GM23248 (cell line): ENCODE data around the gene CORO2A. TPM values are rescaled to one million over a fixed set of nuclear protein-coding genes. Genes with fewer than 3 reads are reported as not detected.

Experiments
- DNase-seq: peaks from one replicate; pipeline ENCODE4 v3.0.0-alpha.2; 2015
- H2AFZ ChIP-seq: fragments of 200-600 bp; sonication (generic); 2 replicates; pipeline ENCODE4 v1.6.1; 2016; ENCODE audit warnings: antibody characterized with exemption
- H3F3A ChIP-seq: fragments of 200-600 bp; sonication (generic); 2 replicates; pipeline ENCODE4 v1.6.1; 2016; ENCODE audit warnings: mild to moderate bottlenecking, antibody characterized with exemption, mixed run types; ENCODE audit not compliant: insufficient read depth
- H3K27ac ChIP-seq: fragments of 200-600 bp; sonication (generic); 2 replicates; pipeline ENCODE4 v1.5.1; 2016; ENCODE audit warnings: mild to moderate bottlenecking
- H3K27me3 ChIP-seq: fragments of 200-600 bp; sonication (generic); replicated peaks from 2 replicates; pipeline ENCODE4 v1.6.1; 2016; ENCODE audit warnings: mild to moderate bottlenecking; ENCODE audit not compliant: insufficient read depth
- H3K36me3 ChIP-seq: fragments of 200-600 bp; sonication (generic); 2 replicates; pipeline ENCODE4 v1.6.1; 2016; ENCODE audit warnings: low read depth, mild to moderate bottlenecking
- H3K4me1 ChIP-seq: fragments of 200-600 bp; sonication (generic); 2 replicates; pipeline ENCODE4 v1.6.1; 2016; ENCODE audit warnings: mild to moderate bottlenecking; ENCODE audit not compliant: insufficient read depth
- H3K4me2 ChIP-seq: fragments of 200-600 bp; sonication (generic); one replicate; pipeline ENCODE4 v1.6.1; 2016; ENCODE audit warnings: mild to moderate bottlenecking; ENCODE audit not compliant: unreplicated experiment
- H3K4me3 ChIP-seq: fragments of 200-600 bp; sonication (generic); 2 replicates; pipeline ENCODE4 v1.5.1; 2016; ENCODE audit warnings: mild to moderate bottlenecking
- H3K79me2 ChIP-seq: fragments of 200-600 bp; sonication (generic); 2 replicates; pipeline ENCODE4 v1.6.1; 2016; ENCODE audit warnings: mild to moderate bottlenecking; ENCODE audit not compliant: insufficient read depth
- H3K9ac ChIP-seq: fragments of 200-600 bp; sonication (generic); 2 replicates; pipeline ENCODE4 v1.6.1; 2016; ENCODE audit warnings: mild to moderate bottlenecking
- H3K9me2 ChIP-seq: fragments of 200-600 bp; sonication (generic); 2 replicates; pipeline ENCODE4 v1.6.1; 2016; ENCODE audit warnings: mixed run types, mild to moderate bottlenecking, moderate library complexity; ENCODE audit not compliant: insufficient read depth
- H3K9me3 ChIP-seq: fragments of 200-600 bp; sonication (generic); one replicate; pipeline ENCODE4 v1.6.1; 2017; ENCODE audit warnings: low read depth
- H4K20me1 ChIP-seq: fragments of 200-600 bp; sonication (generic); 2 replicates; pipeline ENCODE4 v1.6.0; 2016; ENCODE audit not compliant: insufficient read depth
- EZH2 ChIP-seq: fragments of 200-600 bp; sonication (generic); IDR thresholded peaks from 2 replicates; pipeline ENCODE4 v1.6.1; 2018; ENCODE audit warnings: antibody characterized with exemption, mild to moderate bottlenecking; ENCODE audit not compliant: insufficient read depth, poor library complexity, severe bottlenecking
- EZH2phosphoT487 ChIP-seq: fragments of 200-600 bp; sonication (generic); IDR thresholded peaks from 2 replicates; pipeline ENCODE4 v1.6.1; 2018; ENCODE audit warnings: antibody characterized with exemption, moderate library complexity, mild to moderate bottlenecking, low read depth; ENCODE audit not compliant: insufficient read depth
- WGBS, 2 experiments: methylation state at CpG; one replicate each; pipeline ENCODE4 v1.1.6; 2015 to 2017; ENCODE audit warnings: low lambda C conversion rate in 2 of 2, low coverage in 1 of 2; ENCODE audit errors: missing lambda C conversion rate in 2 of 2; 5-methylcytosine and 5-hydroxymethylcytosine counted together
- in situ Hi-C: fragments of 300-500 bp; cut with MboI; formaldehyde crosslinking; loops from 2 replicates; pipeline ENCODE4 v1.15.0; 2020
- polyA plus RNA-seq: library from polyadenylated mRNA; unstranded; fragments of >200 nt; fragmentation: Nextera tagmentation; extraction: Ambion mirVana; gene quantifications from 2 replicates; pipeline ENCODE4 v1.2.1, GENCODE V29; 2016
- total RNA-seq: library from RNA; depleted of rRNA; stranded (reverse); fragments of >200 nt; shearing (Covaris generic); gene quantifications from 2 replicates; pipeline ENCODE4 v1.2.3, GENCODE V29; 2014

Gene CORO2A
- total and polyA plus RNA-seq, 2 experiments from 2014 or later: 0.86 to 1.3 TPM

- peaks cover 18% of the 10 kb centered on the region for H3K4me1 ChIP-seq
- 55 to 56% methylated on average over 6 of the region's 6 CpGs for WGBS, 2 experiments
- H4K20me1 ChIP-seq: no peaks in the 10 kb centered on the region
- H3K4me3 ChIP-seq: no peak overlapping the region
- in situ Hi-C loops: no loop called here
- no peaks in the 10 kb centered on the region for H3K9me3 ChIP-seq
- H3K4me2 ChIP-seq: peak overlapping the region; percentile 21
- H3K79me2 ChIP-seq: peaks cover 25% of the 10 kb centered on the region
- peaks cover 26% of the 10 kb centered on the region for H3F3A ChIP-seq
- peak; percentile 95 for DNase-seq
- peak overlapping the region; percentile 34; the same call in 1 of the 2 replicates for H3K9ac ChIP-seq
- no peaks in the 10 kb centered on the region for H3K27me3 ChIP-seq
- no peak overlapping the region for H2AFZ ChIP-seq
- TF ChIP-seq EZH2 (no peak), EZH2phosphoT487 (no peak)
- H3K9me2 ChIP-seq: no peaks in the 10 kb centered on the region
- H3K27ac ChIP-seq: peak overlapping the region; percentile 59
- peaks cover 82% of the 10 kb centered on the region for H3K36me3 ChIP-seq
Measured at GRCh38 chr9:98231770-98232478, 39.5 kb upstream of the CORO2A start.

DNA sequence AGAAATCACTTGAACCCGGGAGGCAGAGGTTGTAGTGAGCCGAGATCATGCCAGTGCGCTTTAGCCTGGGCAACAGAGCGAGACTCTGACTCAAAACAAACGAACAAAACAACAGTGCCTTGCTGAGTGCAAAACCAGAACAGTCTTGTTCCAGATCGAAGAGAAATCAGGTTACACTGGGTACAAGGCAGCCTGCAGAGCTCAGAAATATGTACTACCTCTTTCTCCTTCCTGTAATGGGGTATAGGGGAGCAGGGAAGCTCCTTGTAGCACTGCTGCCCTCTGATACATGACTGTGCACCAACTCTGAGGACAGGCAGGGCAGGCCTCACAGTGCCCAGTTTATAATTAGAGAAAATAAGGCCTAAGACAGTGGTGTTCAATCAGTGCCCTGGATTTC lies 38.4 kb upstream of the CORO2A start:
- in situ Hi-C loops: no loop called here
- no peak for DNase-seq
- no peak for TF ChIP-seq EZH2phosphoT487
- TF ChIP-seq EZH2: no peak
- H3K4me1 ChIP-seq: peaks cover 28% of the 10 kb centered on the region
- H3K9ac ChIP-seq: no peak overlapping the region
- H3K4me3 ChIP-seq: no peak overlapping the region
- H4K20me1 ChIP-seq: no peaks in the 10 kb centered on the region
- H3K9me2 ChIP-seq: no peaks in the 10 kb centered on the region
- H3K4me2 ChIP-seq: no peak overlapping the region
- peaks cover 37% of the 10 kb centered on the region for H3F3A ChIP-seq
- 98 to 99% methylated on average over 6 of the region's 6 CpGs for WGBS, 2 experiments
- no peaks in the 10 kb centered on the region for H3K9me3 ChIP-seq
- no peaks in the 10 kb centered on the region for H3K27me3 ChIP-seq
- H3K79me2 ChIP-seq: peaks cover 15% of the 10 kb centered on the region
- no peak overlapping the region for H2AFZ ChIP-seq
- H3K27ac ChIP-seq: no peak overlapping the region
- peaks cover 80% of the 10 kb centered on the region for H3K36me3 ChIP-seq

DNA sequence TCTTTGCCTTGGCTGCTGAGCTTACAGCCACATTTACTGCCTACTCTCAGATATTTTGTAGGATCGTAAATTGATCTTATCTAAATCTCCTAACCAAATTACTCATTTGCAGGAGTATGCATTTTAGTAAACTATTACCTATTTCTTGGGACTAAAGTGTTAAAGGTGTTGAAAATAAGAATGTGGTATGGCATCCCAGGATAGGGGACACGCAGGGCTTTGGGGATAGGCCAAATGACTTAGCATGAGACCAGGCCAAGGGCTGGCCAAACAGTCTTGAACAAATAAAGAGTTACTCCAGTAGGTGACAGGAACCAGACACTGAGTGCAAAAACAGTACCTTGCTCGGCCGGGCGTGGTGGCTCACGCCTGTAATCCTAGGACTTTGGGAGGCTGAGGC lies 37.9 kb upstream of the CORO2A start:
- DNase-seq: no peak
- H3K36me3 ChIP-seq: peaks cover 77% of the 10 kb centered on the region
- no peaks in the 10 kb centered on the region for H3K9me2 ChIP-seq
- no peak overlapping the region for H2AFZ ChIP-seq
- no peak overlapping the region for H3K9ac ChIP-seq
- H3K27me3 ChIP-seq: no peaks in the 10 kb centered on the region
- H3K4me3 ChIP-seq: no peak overlapping the region
- no peak for TF ChIP-seq EZH2phosphoT487
- no peak for TF ChIP-seq EZH2
- H3F3A ChIP-seq: peaks cover 42% of the 10 kb centered on the region
- H3K4me2 ChIP-seq: no peak overlapping the region
- H3K4me1 ChIP-seq: peaks cover 28% of the 10 kb centered on the region
- H3K27ac ChIP-seq: no peak overlapping the region
- 78 to 81% methylated on average over 6 of the region's 6 CpGs for WGBS, 2 experiments
- H3K79me2 ChIP-seq: peaks cover 10% of the 10 kb centered on the region
- H3K9me3 ChIP-seq: no peaks in the 10 kb centered on the region
- in situ Hi-C loops: no loop called here
- no peaks in the 10 kb centered on the region for H4K20me1 ChIP-seq

GRCh38 chr9:98229620-98230019 lies 37.2 kb upstream of the CORO2A start:
- WGBS, 2 experiments: 93 to 94% methylated on average over 3 of the region's 3 CpGs
- Histone ChIP-seq H3K79me2 (0 out of 2 replicates have a peak, but pooled peaks cover 4% of the 10 kb centered on the region), H3K9me3 (no peaks in the 10 kb centered on the region), H4K20me1 (no peaks in the 10 kb centered on the region), H3K27ac (no peak overlapping the region), H3K36me3 (peaks cover 74% of the 10 kb centered on the region), H3K4me1 (peaks cover 30% of the 10 kb centered on the region), H3F3A (peaks cover 48% of the 10 kb centered on the region), H3K9ac (no peak overlapping the region), H3K4me2 (no peak overlapping the region), H2AFZ (no peak overlapping the region), H3K27me3 (no peaks in the 10 kb centered on the region), H3K9me2 (no peaks in the 10 kb centered on the region), H3K4me3 (no peak overlapping the region)
- TF ChIP-seq EZH2phosphoT487 (no peak), EZH2 (no peak)
- DNase-seq: no peak
- in situ Hi-C loops: no loop called here
